ENCODE measurements around the gene PARS2. TPM values are rescaled to one million over a fixed set of nuclear protein-coding genes. Genes with fewer than 3 reads are reported as not detected.

Gene PARS2
- total RNA-seq, 1 experiment from 2014 or later = 9.0 TPM

DNA sequence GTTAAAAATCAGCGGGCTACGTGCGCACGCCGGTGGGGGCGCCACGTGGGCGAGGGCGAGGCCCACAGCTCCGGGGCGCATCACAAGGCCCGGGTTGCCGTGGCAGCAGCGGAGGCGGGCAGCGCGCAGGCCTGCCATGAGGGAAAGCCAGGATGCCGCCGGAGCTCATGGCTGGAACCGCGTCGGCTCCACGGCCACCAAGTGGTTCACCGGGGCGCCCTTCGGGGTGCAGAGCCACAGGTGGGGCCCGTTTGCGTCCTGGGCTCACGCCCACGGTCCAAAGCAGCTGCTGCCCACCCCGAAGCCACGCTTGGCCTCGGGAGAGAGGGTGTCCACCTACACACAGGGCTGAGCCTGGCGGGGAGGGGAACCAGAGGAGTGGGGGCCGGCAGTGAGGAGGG is 41.7 kb upstream of the PARS2 start:
- H3K9me3 Mint-ChIP-seq (ENCODE audit: low read depth, unreplicated experiment) = no peaks in the 10 kb centered on the region
- BruUV-seq (replicated peaks) = no TSS peak
- peaks cover 11% of the 10 kb centered on the region for H3K36me3 Mint-ChIP-seq (ENCODE audit: insufficient read depth, unreplicated experiment)
- DNase-seq = no peak
- TF ChIP-seq, protein P1, sequence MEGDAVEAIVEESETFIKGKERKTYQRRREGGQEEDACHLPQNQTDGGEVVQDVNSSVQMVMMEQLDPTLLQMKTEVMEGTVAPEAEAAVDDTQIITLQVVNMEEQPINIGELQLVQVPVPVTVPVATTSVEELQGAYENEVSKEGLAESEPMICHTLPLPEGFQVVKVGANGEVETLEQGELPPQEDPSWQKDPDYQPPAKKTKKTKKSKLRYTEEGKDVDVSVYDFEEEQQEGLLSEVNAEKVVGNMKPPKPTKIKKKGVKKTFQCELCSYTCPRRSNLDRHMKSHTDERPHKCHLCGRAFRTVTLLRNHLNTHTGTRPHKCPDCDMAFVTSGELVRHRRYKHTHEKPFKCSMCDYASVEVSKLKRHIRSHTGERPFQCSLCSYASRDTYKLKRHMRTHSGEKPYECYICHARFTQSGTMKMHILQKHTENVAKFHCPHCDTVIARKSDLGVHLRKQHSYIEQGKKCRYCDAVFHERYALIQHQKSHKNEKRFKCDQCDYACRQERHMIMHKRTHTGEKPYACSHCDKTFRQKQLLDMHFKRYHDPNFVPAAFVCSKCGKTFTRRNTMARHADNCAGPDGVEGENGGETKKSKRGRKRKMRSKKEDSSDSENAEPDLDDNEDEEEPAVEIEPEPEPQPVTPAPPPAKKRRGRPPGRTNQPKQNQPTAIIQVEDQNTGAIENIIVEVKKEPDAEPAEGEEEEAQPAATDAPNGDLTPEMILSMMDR (IDR thresholded peaks at IDR 0.05; ENCODE audit: unreplicated experiment) = no peak
- CTCF ChIA-PET = interaction anchor here (1.2 kb wide), 1 partner anchor 12 kb away, joined by 3 read pairs; no protein-coding TSS in a partner anchor
- no peak overlapping the region for H3K27ac Mint-ChIP-seq (ENCODE audit: unreplicated experiment)
- peaks cover 5% of the 10 kb centered on the region for H3K27me3 Mint-ChIP-seq (ENCODE audit: unreplicated experiment)
- no peak overlapping the region for H3K4me3 Mint-ChIP-seq (ENCODE audit: low read depth, unreplicated experiment)
- H3K4me1 Mint-ChIP-seq (ENCODE audit: low read depth, unreplicated experiment) = peaks cover 47% of the 10 kb centered on the region
- intact Hi-C loops (cut with micrococcal nuclease; ENCODE audit: unreplicated experiment) = no loop called here

DNA sequence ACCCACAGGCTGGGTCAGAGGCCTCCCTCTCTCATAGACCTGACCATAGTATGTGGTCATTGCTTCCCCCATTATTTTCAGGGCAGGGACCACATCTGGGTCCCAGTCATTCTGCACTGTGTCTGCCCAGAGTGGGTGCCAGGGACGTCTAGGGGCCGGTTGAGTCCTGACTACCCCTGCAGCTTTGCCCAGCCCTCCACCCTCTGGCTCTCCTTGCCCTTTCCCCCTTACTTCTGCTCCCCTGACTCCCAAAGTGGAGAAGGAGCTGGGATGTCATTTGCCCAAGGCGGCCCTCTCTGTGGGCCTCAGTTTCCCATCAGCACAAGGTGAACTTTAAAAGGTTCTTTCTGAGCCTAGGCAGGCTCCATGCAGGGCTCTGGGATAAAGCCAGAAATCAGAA is 41.1 kb upstream of the PARS2 start:
- Mint-ChIP-seq H3K27ac (ENCODE audit: unreplicated experiment) (no peak overlapping the region), H3K36me3 (ENCODE audit: insufficient read depth, unreplicated experiment) (peaks cover 16% of the 10 kb centered on the region), H3K4me1 (ENCODE audit: low read depth, unreplicated experiment) (peaks cover 42% of the 10 kb centered on the region), H3K9me3 (ENCODE audit: low read depth, unreplicated experiment) (no peaks in the 10 kb centered on the region), H3K27me3 (ENCODE audit: unreplicated experiment) (no peaks in the 10 kb centered on the region), H3K4me3 (ENCODE audit: low read depth, unreplicated experiment) (no peak overlapping the region)
- no peak for DNase-seq
- TF ChIP-seq, protein P1 (IDR thresholded peaks at IDR 0.05; ENCODE audit: unreplicated experiment) = no peak
- CTCF ChIA-PET = no interaction called here
- intact Hi-C loops (cut with micrococcal nuclease; ENCODE audit: unreplicated experiment) = no loop called here
- no TSS peak for BruUV-seq (replicated peaks)

DNA sequence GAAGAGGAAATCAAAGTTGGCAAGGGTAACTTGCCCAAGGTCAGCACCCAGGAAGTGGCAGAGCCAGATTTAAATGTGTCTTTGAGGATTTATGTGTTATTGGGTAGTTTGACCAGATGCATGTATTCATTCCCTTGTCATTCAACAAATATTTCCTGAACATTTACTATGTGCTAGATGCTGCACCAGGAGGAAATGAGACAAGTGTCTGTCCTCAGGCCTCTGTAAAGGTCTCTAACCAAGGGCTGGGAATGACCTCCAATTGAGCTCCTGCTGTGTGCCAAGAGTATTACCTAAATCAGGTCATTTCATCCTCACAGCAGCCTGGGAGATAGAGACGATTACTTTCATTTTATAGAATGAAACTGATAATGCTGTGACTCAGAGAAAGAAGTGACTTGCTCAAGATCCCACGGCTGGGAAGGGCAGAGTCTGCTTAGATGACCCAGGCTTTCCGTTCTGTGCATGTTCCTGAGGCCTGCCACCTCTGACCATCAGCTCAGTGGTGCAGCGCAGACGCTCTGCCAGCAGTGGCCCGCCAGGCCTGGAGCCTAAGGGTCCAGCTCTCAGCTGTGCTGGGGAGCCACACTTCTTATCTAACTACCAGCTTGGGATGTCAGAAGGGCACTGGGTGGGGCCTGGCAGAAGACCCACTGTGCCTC is 40.3 kb upstream of the PARS2 start:
- H3K9me3 Mint-ChIP-seq (ENCODE audit: low read depth, unreplicated experiment) = no peaks in the 10 kb centered on the region
- CTCF ChIA-PET = interaction anchor here (0.9 to 1.0 kb wide), 2 partner anchors 8 to 9 kb away, joined by 3 read pairs; no protein-coding TSS in a partner anchor
- intact Hi-C loops (cut with micrococcal nuclease; ENCODE audit: unreplicated experiment) = no loop called here
- BruUV-seq (replicated peaks) = no TSS peak
- H3K36me3 Mint-ChIP-seq (ENCODE audit: insufficient read depth, unreplicated experiment) = peaks cover 23% of the 10 kb centered on the region
- no peak overlapping the region for H3K27ac Mint-ChIP-seq (ENCODE audit: unreplicated experiment)
- DNase-seq = no peak
- no peaks in the 10 kb centered on the region for H3K27me3 Mint-ChIP-seq (ENCODE audit: unreplicated experiment)
- peaks cover 50% of the 10 kb centered on the region for H3K4me1 Mint-ChIP-seq (ENCODE audit: low read depth, unreplicated experiment)
- H3K4me3 Mint-ChIP-seq (ENCODE audit: low read depth, unreplicated experiment) = no peak overlapping the region
- TF ChIP-seq, protein P1 (IDR thresholded peaks at IDR 0.05; ENCODE audit: unreplicated experiment) = no peak

DNA sequence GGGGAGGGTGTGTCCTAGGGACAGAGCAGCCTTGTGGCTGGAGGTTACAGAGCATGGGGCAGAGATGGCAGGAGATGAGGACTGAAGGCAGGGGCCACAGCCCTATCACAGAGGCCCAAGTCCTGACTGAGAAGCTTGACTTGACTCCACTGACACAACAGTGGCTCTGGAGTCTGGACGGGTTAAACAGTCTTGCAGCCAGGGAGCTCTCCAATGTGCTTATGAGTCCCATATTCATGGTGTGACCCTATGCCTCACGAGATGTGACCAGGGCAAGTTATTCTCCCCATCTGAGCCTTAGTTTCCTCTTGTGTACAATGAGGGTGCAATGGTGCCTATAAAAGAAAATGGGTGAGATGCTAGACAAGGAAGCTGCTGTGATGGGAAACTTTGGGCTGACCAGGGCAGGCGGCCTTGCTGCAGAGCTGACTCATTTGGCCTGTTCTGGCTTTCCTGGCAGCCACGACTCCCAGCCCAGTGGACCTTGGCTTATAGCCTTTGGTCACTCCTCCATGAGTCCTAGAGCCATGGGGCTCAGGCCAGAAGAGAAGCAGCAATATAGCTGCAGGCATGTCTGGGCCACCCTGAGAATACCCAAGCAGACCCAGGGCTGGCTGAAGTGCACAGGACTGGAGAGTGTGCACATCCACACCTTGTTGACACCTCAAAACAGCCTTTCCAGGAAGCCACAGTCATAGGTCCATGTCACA is 39.6 kb upstream of the PARS2 start:
- DNase-seq = no peak
- Mint-ChIP-seq H3K36me3 (ENCODE audit: insufficient read depth, unreplicated experiment) (peaks cover 26% of the 10 kb centered on the region), H3K27me3 (ENCODE audit: unreplicated experiment) (no peaks in the 10 kb centered on the region), H3K4me1 (ENCODE audit: low read depth, unreplicated experiment) (peaks cover 57% of the 10 kb centered on the region), H3K27ac (ENCODE audit: unreplicated experiment) (no peak overlapping the region), H3K9me3 (ENCODE audit: low read depth, unreplicated experiment) (no peaks in the 10 kb centered on the region), H3K4me3 (ENCODE audit: low read depth, unreplicated experiment) (no peak overlapping the region)
- TF ChIP-seq, protein P1 (IDR thresholded peaks at IDR 0.05; ENCODE audit: unreplicated experiment) = no peak
- CTCF ChIA-PET = interaction anchor here (0.9 to 1.0 kb wide), 2 partner anchors 8 to 9 kb away, joined by 3 read pairs; no protein-coding TSS in a partner anchor
- intact Hi-C loops (cut with micrococcal nuclease; ENCODE audit: unreplicated experiment) = no loop called here
- BruUV-seq (replicated peaks) = no TSS peak

Measured in Calu3 (cell line).